RWPE2 (cell line): ENCODE measurements around the gene UCMA.

Source experiments
- ATAC-seq: fragments of 200-7000 bp; cut with Tn5 transposase; 3 replicates; pipeline ENCODE4 v1.9.1; 2021; ENCODE audit warnings: low read depth
- DNase-seq: peaks from one replicate; pipeline ENCODE4 v3.0.0-alpha.2; 2020; ENCODE audit warnings: low spot score
- H3K27ac ChIP-seq: fragments of 450-650 bp; 2 replicates; pipeline ENCODE4 v1.5.1; 2017; ENCODE audit warnings: mild to moderate bottlenecking; ENCODE audit not compliant: poor library complexity, severe bottlenecking
- H3K27me3 ChIP-seq: fragments of 250-450 bp; sonication (Bioruptor Pico); 2 replicates; pipeline ENCODE4 v1.5.1; 2021; ENCODE audit warnings: mild to moderate bottlenecking, moderate library complexity; ENCODE audit not compliant: insufficient read depth, poor library complexity, severe bottlenecking
- H3K36me3 ChIP-seq: fragments of 250-450 bp; sonication (Bioruptor Pico); 2 replicates; pipeline ENCODE4 v1.5.1; 2020; ENCODE audit warnings: low read depth, mild to moderate bottlenecking, moderate library complexity
- H3K4me1 ChIP-seq: fragments of 250-450 bp; sonication (Bioruptor Pico); 2 replicates; pipeline ENCODE4 v1.5.1; 2021; ENCODE audit warnings: mild to moderate bottlenecking, moderate library complexity; ENCODE audit not compliant: insufficient read depth, poor library complexity, severe bottlenecking
- H3K4me3 ChIP-seq: fragments of 250-450 bp; sonication (Bioruptor Pico); 2 replicates; pipeline ENCODE4 v1.5.1; 2021; ENCODE audit warnings: mild to moderate bottlenecking, moderate library complexity; ENCODE audit not compliant: severe bottlenecking
- H3K9me3 ChIP-seq: fragments of 250-450 bp; sonication (Bioruptor Pico); 2 replicates; pipeline ENCODE4 v1.5.1; 2021; ENCODE audit warnings: mild to moderate bottlenecking, moderate library complexity; ENCODE audit not compliant: severe bottlenecking
- CTCF ChIP-seq: fragments of 450-650 bp; IDR thresholded peaks from one replicate; pipeline ENCODE4 v1.5.1; 2017; ENCODE audit warnings: mild to moderate bottlenecking, moderate library complexity; ENCODE audit not compliant: poor library complexity, severe bottlenecking

The UCMA gene

DNA sequence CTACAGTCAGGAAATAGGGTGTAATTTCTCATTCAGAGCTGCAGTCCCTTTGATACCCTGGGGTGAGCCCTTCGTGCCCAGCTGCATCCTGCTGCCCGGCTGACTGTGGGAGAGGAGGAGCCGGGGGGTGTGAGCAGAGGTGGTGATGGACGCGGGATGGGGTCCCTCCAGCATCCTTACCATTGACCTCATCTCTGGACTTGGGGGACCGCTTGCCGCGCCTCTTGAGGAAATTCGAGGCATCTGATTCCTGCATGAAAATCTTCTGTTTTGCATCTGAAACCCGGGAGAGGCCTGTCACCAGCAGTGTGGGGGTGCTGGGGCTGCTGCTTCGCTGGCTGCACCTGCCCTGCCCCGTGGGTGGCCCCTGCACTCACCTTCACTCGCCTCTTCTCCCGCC is 816 bp downstream of the UCMA start:
- no peaks in the 10 kb centered on the region for H3K9me3 ChIP-seq
- no peaks in the 10 kb centered on the region for H3K36me3 ChIP-seq
- DNase-seq (no peak), ATAC-seq (no peak)
- H3K27ac ChIP-seq = no peak overlapping the region
- H3K4me1 ChIP-seq = no peaks in the 10 kb centered on the region
- TF ChIP-seq CTCF = no peak
- no peaks in the 10 kb centered on the region for H3K27me3 ChIP-seq
- H3K4me3 ChIP-seq = no peak overlapping the region

DNA sequence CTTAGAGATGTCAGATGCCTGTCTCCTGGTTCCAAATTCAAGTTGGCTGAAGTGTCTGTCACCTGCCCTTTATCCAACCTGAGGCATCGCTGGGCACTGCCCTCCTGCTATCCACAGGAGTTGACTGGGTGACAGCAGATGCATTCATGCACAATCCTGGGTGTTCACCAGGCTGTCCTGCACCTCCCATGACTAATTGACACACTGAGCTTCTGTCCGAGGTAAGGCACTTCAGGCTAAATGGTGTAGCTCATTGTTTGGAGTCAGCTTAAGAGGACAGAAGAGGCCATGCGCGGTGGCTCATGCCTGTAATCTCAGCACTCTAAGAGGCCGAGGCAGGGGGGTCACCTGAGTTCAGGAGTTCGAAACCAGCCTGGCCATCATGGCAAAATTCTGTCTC is 2.4 kb downstream of the UCMA start:
- H3K36me3 ChIP-seq = no peaks in the 10 kb centered on the region
- no peak for TF ChIP-seq CTCF
- ATAC-seq (no peak; the same call in 2 of the 3 replicates), DNase-seq (no peak)
- no peaks in the 10 kb centered on the region for H3K4me1 ChIP-seq
- H3K9me3 ChIP-seq = no peaks in the 10 kb centered on the region
- H3K27me3 ChIP-seq = no peaks in the 10 kb centered on the region
- no peak overlapping the region for H3K27ac ChIP-seq
- H3K4me3 ChIP-seq = no peak overlapping the region

- TF ChIP-seq CTCF = no peak
- no peaks in the 10 kb centered on the region for H3K4me1 ChIP-seq
These were observed 3.0 kb downstream of the UCMA start for GRCh38 chr10:13231190-13231589.

GRCh38 chr10:13227031-13227430 is 7.1 kb downstream of the UCMA start:
- no peaks in the 10 kb centered on the region for H3K27me3 ChIP-seq
- H3K27ac ChIP-seq = no peak overlapping the region
- no peaks in the 10 kb centered on the region for H3K4me1 ChIP-seq
- ATAC-seq = no peak
- H3K9me3 ChIP-seq = no peaks in the 10 kb centered on the region
- no peak overlapping the region for H3K4me3 ChIP-seq
- no peaks in the 10 kb centered on the region for H3K36me3 ChIP-seq
- TF ChIP-seq CTCF = no peak
- DNase-seq = no peak

More at GRCh38 chr10:13231190-13231589, 3.0 kb downstream of the UCMA start:
- no peak for DNase-seq
- ATAC-seq = no peak
- Histone ChIP-seq H3K4me3 (no peak overlapping the region), H3K36me3 (no peaks in the 10 kb centered on the region), H3K27ac (no peak overlapping the region), H3K27me3 (no peaks in the 10 kb centered on the region), H3K9me3 (no peaks in the 10 kb centered on the region)

DNA sequence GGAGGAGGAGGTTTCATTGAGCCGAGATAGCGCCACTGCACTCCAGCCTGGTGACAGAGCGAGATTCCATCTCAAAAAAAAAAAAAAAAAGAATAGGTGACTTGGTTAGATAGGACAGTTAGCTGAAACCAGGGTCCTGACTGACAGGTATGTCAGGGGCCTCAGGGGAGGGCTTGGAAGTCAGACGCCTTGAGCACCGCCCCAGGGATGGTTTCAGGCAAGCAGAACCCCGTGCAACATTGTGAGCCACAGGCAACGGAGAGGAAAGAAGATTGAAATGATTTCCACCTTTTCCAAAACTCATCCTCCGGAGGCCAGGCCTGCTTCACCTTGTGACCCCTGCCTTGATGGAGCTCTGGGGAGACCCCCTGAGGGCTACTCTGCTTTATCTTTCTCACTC is 8.6 kb downstream of the UCMA start:
- H3K27ac ChIP-seq = no peak overlapping the region
- ATAC-seq = no peak
- TF ChIP-seq CTCF = no peak
- H3K9me3 ChIP-seq = no peaks in the 10 kb centered on the region
- no peak for DNase-seq
- no peaks in the 10 kb centered on the region for H3K36me3 ChIP-seq
- no peaks in the 10 kb centered on the region for H3K27me3 ChIP-seq
- H3K4me3 ChIP-seq = no peak overlapping the region
- H3K4me1 ChIP-seq = no peaks in the 10 kb centered on the region
